ENCODE measurements around the gene FANCC. TPM values are rescaled to one million over a fixed set of nuclear protein-coding genes. Genes with fewer than 3 reads are reported as not detected.

FANCC gene
- total RNA-seq, 2 donors from 2014 or later = 15.8 to 18.1 TPM

- ATAC-seq = no peak
- Mint-ChIP-seq H3K9me3 (no peaks in the 10 kb centered on the region), H3K27ac (no peak overlapping the region)
These were observed 258.6 kb downstream of the FANCC start for GRCh38 chr9:95058795-95059386.

GRCh38 chr9:95058121-95058785 lies 259.3 kb downstream of the FANCC start:
- Mint-ChIP-seq H3K36me3 (no peaks in the 10 kb centered on the region), H3K9me3 (no peaks in the 10 kb centered on the region), H3K27ac (no peak overlapping the region)
- ATAC-seq = no peak
- no peak for DNase-seq (ENCODE audit: low spot score in 2 of 2)

More at GRCh38 chr9:95058795-95059386, 258.6 kb downstream of the FANCC start:
- H3K36me3 Mint-ChIP-seq = no peaks in the 10 kb centered on the region
- no peak for DNase-seq (ENCODE audit: low spot score in 2 of 2)

- ATAC-seq = no peak
- no peak for DNase-seq (ENCODE audit: low spot score in 2 of 2)
- Mint-ChIP-seq H3K36me3 (no peaks in the 10 kb centered on the region), H3K9me3 (no peaks in the 10 kb centered on the region), H3K27ac (no peak overlapping the region)
These were observed 260.4 kb downstream of the FANCC start for GRCh38 chr9:95057101-95057500.

- Mint-ChIP-seq H3K27ac (no peak overlapping the region), H3K9me3 (no peaks in the 10 kb centered on the region), H3K36me3 (no peaks in the 10 kb centered on the region)
- ATAC-seq (no peak), DNase-seq (ENCODE audit: low spot score in 2 of 2) (no peak)
These were observed 261.5 kb downstream of the FANCC start for GRCh38 chr9:95055851-95056551.

GRCh38 chr9:95055334-95055850 lies 262.1 kb downstream of the FANCC start:
- ATAC-seq = no peak
- H3K9me3 Mint-ChIP-seq = no peaks in the 10 kb centered on the region
- no peaks in the 10 kb centered on the region for H3K36me3 Mint-ChIP-seq

GRCh38 chr9:95053611-95054570 lies 263.6 kb downstream of the FANCC start:
- ATAC-seq (no peak), DNase-seq (ENCODE audit: low spot score in 2 of 2) (no peak)
- Mint-ChIP-seq H3K36me3 (no peaks in the 10 kb centered on the region), H3K27ac (no peak overlapping the region), H3K9me3 (no peaks in the 10 kb centered on the region)

More at GRCh38 chr9:95055334-95055850, 262.1 kb downstream of the FANCC start:
- no peak overlapping the region for H3K27ac Mint-ChIP-seq
- DNase-seq (ENCODE audit: low spot score in 2 of 2) = no peak

GRCh38 chr9:95049761-95050160 lies 267.7 kb downstream of the FANCC start:
- Mint-ChIP-seq H3K36me3 (no peaks in the 10 kb centered on the region), H3K9me3 (no peaks in the 10 kb centered on the region), H3K27ac (no peak overlapping the region)
- DNase-seq (ENCODE audit: low spot score in 2 of 2) (no peak), ATAC-seq (no peak)

Other genes starting within 250 kb of the FANCC start
- gene PTCH1, start 199.3 kb upstream of the FANCC start, total RNA-seq = 1 to 10 TPM; 2.7 to 7.9 TPM

All from activated naive CD4-positive, alpha-beta T cell treated with anti-CD3 and anti-CD28 coated beads, Interleukin-2, amount 50 U/mL, for 72 hours (primary cell).